ENCODE data around the gene C1QTNF1. TPM values are rescaled to one million over a fixed set of nuclear protein-coding genes. Genes with fewer than 3 reads are reported as not detected.

Gene C1QTNF1
- total and polyA plus RNA-seq, 2 donors (not counting 1 experiment from before 2014, with no cell fraction given): not detected

DNA sequence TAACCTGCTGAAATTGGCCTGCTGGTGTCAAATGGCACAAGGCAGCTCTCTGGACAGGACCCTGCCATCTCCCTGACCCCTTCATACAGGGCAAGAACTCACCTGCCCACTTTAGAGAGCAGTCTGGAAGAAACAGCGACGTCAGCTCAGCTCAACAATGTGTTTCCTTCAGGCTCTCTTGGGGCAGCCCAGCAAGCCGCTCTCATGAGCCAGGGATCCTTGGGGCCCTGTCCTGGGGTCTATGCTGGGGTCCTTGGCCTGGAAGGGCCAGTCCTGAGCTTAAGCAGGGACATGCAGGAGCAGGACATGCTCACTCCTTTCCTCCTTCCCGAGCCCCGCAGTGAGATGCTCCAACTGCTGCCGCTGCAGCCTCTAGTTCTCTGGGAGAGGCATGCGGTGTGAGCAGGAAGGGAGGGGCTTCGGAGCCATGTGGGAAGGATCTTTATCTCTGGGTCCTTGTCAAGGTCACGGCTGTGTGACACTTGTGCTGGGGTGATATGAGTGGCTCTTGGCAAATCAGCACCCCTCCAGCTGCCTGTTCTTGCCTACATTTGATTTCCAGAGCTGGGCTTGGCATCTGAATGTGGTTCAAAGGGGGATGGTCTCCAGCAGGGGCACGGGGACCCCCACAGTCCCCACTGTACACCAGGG, 3.4 kb downstream of the C1QTNF1 start:
- 75% methylated on average over 7 of the region's 10 CpGs for WGBS (ENCODE audit: insufficient coverage)
- Histone ChIP-seq H3K4me3 (ENCODE audit: control extremely low read depth in 1 of 5, extremely low read depth in 1 of 5, insufficient read depth in 1 of 5, low read depth in 2 of 5, low read length in 4 of 5) (no peak overlapping the region), H4K20me1 (ENCODE audit: control insufficient read depth, insufficient read depth, low read length, poor library complexity, severe bottlenecking) (no peaks in the 10 kb centered on the region), H3K27me3 (replicated peaks in 1 of 4; ENCODE audit: control extremely low read depth in 1 of 4, control insufficient read depth in 3 of 4, insufficient read depth in 4 of 4, low read length in 3 of 4) (peaks cover 0 to 57% (median 16%) of the 10 kb centered on the region in 4 experiments), H3K27ac (ENCODE audit: low read length in 2 of 2) (no peak overlapping the region), H2AFZ (ENCODE audit: insufficient read depth, low read depth, low read length, poor library complexity, severe bottlenecking) (no peak overlapping the region), H3K4me2 (replicated peaks; ENCODE audit: low read depth, low read length, poor library complexity, severe bottlenecking) (no peak overlapping the region), H3K9ac (ENCODE audit: low read length) (no peak overlapping the region), H3K9me3 (ENCODE audit: control extremely low read depth in 1 of 3, control insufficient read depth in 2 of 3, insufficient read depth in 1 of 3, low read length in 2 of 3) (peaks cover 0 to 4% (median 0%) of the 10 kb centered on the region in 3 donors), H3K36me3 (replicated peaks in 1 of 2; ENCODE audit: control extremely low read depth in 1 of 2, control insufficient read depth in 1 of 2, extremely low read depth in 1 of 2, insufficient read depth in 2 of 2, low read length in 1 of 2) (no peaks in the 10 kb centered on the region), H3K4me1 (ENCODE audit: control insufficient read depth in 2 of 2, insufficient read depth in 2 of 2, low read length in 2 of 2) (peaks cover 12 to 14% of the 10 kb centered on the region in 2 donors), H3K79me2 (ENCODE audit: control insufficient read depth, insufficient read depth, low read length) (no peaks in the 10 kb centered on the region)
- TF ChIP-seq EZH2 (IDR thresholded peaks at IDR 0.05; ENCODE audit: borderline replicate concordance, insufficient read depth, low read depth, low read length, poor library complexity, severe bottlenecking): no peak
- TF ChIP-seq, protein P1, sequence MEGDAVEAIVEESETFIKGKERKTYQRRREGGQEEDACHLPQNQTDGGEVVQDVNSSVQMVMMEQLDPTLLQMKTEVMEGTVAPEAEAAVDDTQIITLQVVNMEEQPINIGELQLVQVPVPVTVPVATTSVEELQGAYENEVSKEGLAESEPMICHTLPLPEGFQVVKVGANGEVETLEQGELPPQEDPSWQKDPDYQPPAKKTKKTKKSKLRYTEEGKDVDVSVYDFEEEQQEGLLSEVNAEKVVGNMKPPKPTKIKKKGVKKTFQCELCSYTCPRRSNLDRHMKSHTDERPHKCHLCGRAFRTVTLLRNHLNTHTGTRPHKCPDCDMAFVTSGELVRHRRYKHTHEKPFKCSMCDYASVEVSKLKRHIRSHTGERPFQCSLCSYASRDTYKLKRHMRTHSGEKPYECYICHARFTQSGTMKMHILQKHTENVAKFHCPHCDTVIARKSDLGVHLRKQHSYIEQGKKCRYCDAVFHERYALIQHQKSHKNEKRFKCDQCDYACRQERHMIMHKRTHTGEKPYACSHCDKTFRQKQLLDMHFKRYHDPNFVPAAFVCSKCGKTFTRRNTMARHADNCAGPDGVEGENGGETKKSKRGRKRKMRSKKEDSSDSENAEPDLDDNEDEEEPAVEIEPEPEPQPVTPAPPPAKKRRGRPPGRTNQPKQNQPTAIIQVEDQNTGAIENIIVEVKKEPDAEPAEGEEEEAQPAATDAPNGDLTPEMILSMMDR (IDR thresholded peaks at IDR 0.05): no peak
- H3K4me1 Mint-ChIP-seq: peaks cover 9% of the 10 kb centered on the region
- H3K27me3 Mint-ChIP-seq: peaks cover 67% of the 10 kb centered on the region
- H3K4me3 Mint-ChIP-seq: peak overlapping the region; percentile 34
- ATAC-seq (ENCODE audit: low read depth) (no peak), DNase-seq (no peak)
- no peaks in the 10 kb centered on the region for H3K9me3 Mint-ChIP-seq (ENCODE audit: insufficient read depth)
- ChIA-PET POLR2A (no interaction called here), CTCF (interaction anchor here (2.1 to 2.5 kb wide), 2 partner anchors 15 to 18 kb away, joined by 7 to 8 read pairs; no protein-coding TSS in a partner anchor)
- no peak overlapping the region for H3K27ac Mint-ChIP-seq
- intact Hi-C loops (cut with micrococcal nuclease): no loop called here

DNA sequence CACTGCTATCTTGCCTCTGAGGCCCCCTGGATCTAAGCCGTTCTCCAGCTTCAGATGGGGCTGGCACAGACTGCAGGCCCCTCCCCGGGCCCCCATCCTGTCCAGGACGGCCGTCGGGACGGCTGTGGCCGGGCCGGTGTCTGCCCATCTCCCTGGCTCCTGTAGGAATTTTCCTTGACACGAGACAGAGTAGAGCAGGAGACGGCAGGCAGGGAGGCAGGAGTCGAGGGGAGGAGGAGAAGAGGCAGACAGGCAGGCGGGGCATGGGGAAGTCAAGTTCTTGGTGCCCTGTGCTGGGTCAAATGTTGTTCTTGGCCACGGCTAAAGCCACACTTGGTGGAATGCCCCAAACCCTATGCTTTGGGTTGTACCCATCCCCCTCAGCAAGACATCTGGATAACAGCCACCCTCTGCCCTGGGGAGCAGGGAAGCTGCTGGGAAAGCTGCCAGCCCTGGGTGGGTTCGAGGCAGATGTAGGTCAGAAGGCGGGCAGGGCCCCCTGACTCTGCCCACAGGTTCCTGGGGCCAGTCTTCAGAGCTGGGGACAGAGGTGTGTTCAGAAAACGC, 4.0 kb downstream of the C1QTNF1 start:
- Histone ChIP-seq H3K27ac (ENCODE audit: low read length in 2 of 2) (no peak overlapping the region), H3K9ac (ENCODE audit: low read length) (no peak overlapping the region), H3K36me3 (replicated peaks in 1 of 2; ENCODE audit: control extremely low read depth in 1 of 2, control insufficient read depth in 1 of 2, extremely low read depth in 1 of 2, insufficient read depth in 2 of 2, low read length in 1 of 2) (no peaks in the 10 kb centered on the region), H2AFZ (ENCODE audit: insufficient read depth, low read depth, low read length, poor library complexity, severe bottlenecking) (no peak overlapping the region), H3K4me2 (replicated peaks; ENCODE audit: low read depth, low read length, poor library complexity, severe bottlenecking) (no peak overlapping the region), H3K4me1 (ENCODE audit: control insufficient read depth in 2 of 2, insufficient read depth in 2 of 2, low read length in 2 of 2) (peaks cover 12 to 14% of the 10 kb centered on the region in 2 donors), H4K20me1 (ENCODE audit: control insufficient read depth, insufficient read depth, low read length, poor library complexity, severe bottlenecking) (no peaks in the 10 kb centered on the region), H3K79me2 (ENCODE audit: control insufficient read depth, insufficient read depth, low read length) (no peaks in the 10 kb centered on the region), H3K4me3 (ENCODE audit: control extremely low read depth in 1 of 5, extremely low read depth in 1 of 5, insufficient read depth in 1 of 5, low read depth in 2 of 5, low read length in 4 of 5) (no peak overlapping the region), H3K27me3 (replicated peaks in 1 of 4; ENCODE audit: control extremely low read depth in 1 of 4, control insufficient read depth in 3 of 4, insufficient read depth in 4 of 4, low read length in 3 of 4) (peaks cover 0 to 59% (median 15%) of the 10 kb centered on the region in 4 experiments), H3K9me3 (ENCODE audit: control extremely low read depth in 1 of 3, control insufficient read depth in 2 of 3, insufficient read depth in 1 of 3, low read length in 2 of 3) (peaks cover 0 to 4% (median 0%) of the 10 kb centered on the region in 3 donors)
- peaks cover 9% of the 10 kb centered on the region for H3K4me1 Mint-ChIP-seq
- WGBS (ENCODE audit: insufficient coverage): 57% methylated on average over 15 of the region's 16 CpGs
- peaks cover 66% of the 10 kb centered on the region for H3K27me3 Mint-ChIP-seq
- DNase-seq (no peak), ATAC-seq (ENCODE audit: low read depth) (no peak)
- intact Hi-C loops (cut with micrococcal nuclease): no loop called here
- no peak overlapping the region for H3K27ac Mint-ChIP-seq
- POLR2A ChIA-PET: no interaction called here
- CTCF ChIA-PET: interaction anchor here (2.1 to 2.5 kb wide), 2 partner anchors 14 to 17 kb away, joined by 7 to 8 read pairs; no protein-coding TSS in a partner anchor
- no peak overlapping the region for H3K4me3 Mint-ChIP-seq
- TF ChIP-seq, protein P1 (IDR thresholded peaks at IDR 0.05): no peak
- no peak for TF ChIP-seq EZH2 (IDR thresholded peaks at IDR 0.05; ENCODE audit: borderline replicate concordance, insufficient read depth, low read depth, low read length, poor library complexity, severe bottlenecking)
- H3K9me3 Mint-ChIP-seq (ENCODE audit: insufficient read depth): no peaks in the 10 kb centered on the region

Measured in B cell (primary cell).